DND-41 (cell line): ENCODE data around the gene SUCLG2.

ENCODE experiments used
- ATAC-seq: fragments of 200-7000 bp; cut with Tn5 transposase; 3 replicates; pipeline ENCODE4 v1.9.1; 2021; ENCODE audit warnings: low read depth; ENCODE audit not compliant: insufficient read depth
- DNase-seq: peaks from one replicate; pipeline ENCODE4 v3.0.0-alpha.2; 2020
- H2AFZ ChIP-seq: 2 replicates; pipeline ENCODE4 v1.6.0; 2012; ENCODE audit warnings: low read depth, low read length
- H3K27ac ChIP-seq: 2 replicates; pipeline ENCODE4 v1.5.1; 2012; ENCODE audit warnings: low read length, inconsistent platforms
- H3K27me3 ChIP-seq: fragments of 200-600 bp; sonication (generic); 2 replicates; pipeline ENCODE4 v1.6.0; 2012; ENCODE audit warnings: low read length, mild to moderate bottlenecking, inconsistent platforms; ENCODE audit not compliant: insufficient read depth, poor library complexity
- H3K36me3 ChIP-seq: 2 replicates; pipeline ENCODE4 v1.5.1; 2012; ENCODE audit warnings: low read length, inconsistent platforms; ENCODE audit not compliant: insufficient read depth
- H3K4me1 ChIP-seq: 2 replicates; pipeline ENCODE4 v1.5.1; 2012; ENCODE audit warnings: mild to moderate bottlenecking, low read length; ENCODE audit not compliant: insufficient read depth
- H3K4me2 ChIP-seq: 2 replicates; pipeline ENCODE4 v1.6.0; 2012; ENCODE audit warnings: mild to moderate bottlenecking, moderate library complexity, low read length, inconsistent platforms; ENCODE audit not compliant: insufficient read depth
- H3K4me3 ChIP-seq, 2 experiments: fragments of 200-600 bp in 1 of 2; shearing (Covaris generic) in 1 of 2; 2 replicates each; pipeline ENCODE4 v1.5.1; 2012 to 2016; ENCODE audit warnings: inconsistent platforms in 2 of 2, low read length in 2 of 2, mild to moderate bottlenecking in 2 of 2, low read depth in 1 of 2, moderate library complexity in 1 of 2
- H3K79me2 ChIP-seq: 2 replicates; pipeline ENCODE4 v1.6.0; 2012; ENCODE audit warnings: low read length, inconsistent platforms; ENCODE audit not compliant: insufficient read depth
- H3K9ac ChIP-seq: 2 replicates; pipeline ENCODE4 v1.6.0; 2012; ENCODE audit warnings: low read depth, mild to moderate bottlenecking, inconsistent platforms, low read length, moderate library complexity
- H3K9me3 ChIP-seq: 2 replicates; pipeline ENCODE4 v1.5.1; 2012; ENCODE audit warnings: low read length, moderate library complexity, mild to moderate bottlenecking, inconsistent platforms; ENCODE audit not compliant: insufficient read depth, severe bottlenecking
- H4K20me1 ChIP-seq: 2 replicates; pipeline ENCODE4 v1.6.0; 2012; ENCODE audit warnings: low read length; ENCODE audit not compliant: insufficient read depth
- CTCF ChIP-seq: IDR thresholded peaks from 2 replicates; pipeline ENCODE4 v1.5.1; 2012; ENCODE audit warnings: borderline replicate concordance, low read length, moderate library complexity, mild to moderate bottlenecking; ENCODE audit not compliant: poor library complexity, severe bottlenecking; ENCODE audit errors: extremely low read depth
- EZH2 ChIP-seq: IDR thresholded peaks from 3 replicates; pipeline ENCODE4 v1.6.1; 2012; ENCODE audit warnings: borderline replicate concordance, low read depth, mild to moderate bottlenecking, moderate library complexity, low read length, inconsistent platforms; ENCODE audit not compliant: severe bottlenecking

SUCLG2 gene

GRCh38 chr3:67486883-67487282 lies 167.5 kb downstream of the SUCLG2 start:
- H3K4me3 ChIP-seq, result no peak overlapping the region
- no peak overlapping the region for H2AFZ ChIP-seq
- no peak for TF ChIP-seq CTCF
- no peak for TF ChIP-seq EZH2
- no peaks in the 10 kb centered on the region for H3K79me2 ChIP-seq
- no peak overlapping the region for H3K4me2 ChIP-seq
- no peak overlapping the region for H3K27ac ChIP-seq
- no peak overlapping the region for H3K9ac ChIP-seq
- peaks cover 11% of the 10 kb centered on the region for H3K36me3 ChIP-seq
- H3K27me3 ChIP-seq, result no peaks in the 10 kb centered on the region
- no peaks in the 10 kb centered on the region for H3K4me1 ChIP-seq
- no peaks in the 10 kb centered on the region for H4K20me1 ChIP-seq
- DNase-seq (no peak), ATAC-seq (no peak)
- H3K9me3 ChIP-seq, result no peaks in the 10 kb centered on the region

DNA sequence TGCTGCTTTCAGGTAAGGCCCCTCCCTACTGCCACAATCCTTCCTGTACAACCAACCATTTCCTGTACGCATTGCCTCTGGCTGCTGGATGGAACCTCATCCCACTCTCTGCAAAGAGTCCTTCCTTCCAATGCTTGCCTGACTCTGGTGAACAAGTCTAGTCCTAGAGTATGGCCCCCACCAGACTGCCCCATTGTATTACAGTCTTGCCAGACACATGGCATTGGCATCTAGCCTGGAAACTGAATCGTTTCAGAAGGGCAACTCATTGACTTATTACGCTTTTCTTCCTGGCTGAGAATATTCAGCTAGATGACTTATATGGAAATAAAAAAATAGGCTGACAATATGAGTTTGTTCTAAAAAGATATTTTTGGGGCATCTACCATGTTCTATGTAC lies 170.3 kb downstream of the SUCLG2 start:
- no peak for DNase-seq

DNA sequence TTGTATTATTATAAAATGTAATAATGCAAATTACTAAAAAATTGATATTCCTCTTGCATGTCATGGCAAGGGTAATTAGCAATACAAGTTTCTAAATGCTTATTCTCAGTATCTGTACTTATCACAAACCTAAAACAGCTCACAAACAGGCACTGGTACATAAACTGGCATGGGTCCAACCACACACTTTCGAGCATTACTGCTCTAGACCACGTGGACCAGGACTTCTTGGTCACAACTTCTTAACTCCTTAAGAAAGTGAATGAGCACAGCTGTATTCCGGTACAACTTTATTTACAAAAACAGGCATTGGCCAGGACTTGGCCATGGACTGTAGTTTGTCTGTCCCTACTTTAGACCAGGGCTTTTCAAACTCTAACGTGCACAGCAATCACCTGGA lies 173.3 kb downstream of the SUCLG2 start:
- Histone ChIP-seq H3K4me2 (no peak overlapping the region), H3K36me3 (peaks cover 7% of the 10 kb centered on the region; the same call in 1 of the 2 replicates), H2AFZ (no peak overlapping the region), H3K9me3 (no peaks in the 10 kb centered on the region), H3K79me2 (no peaks in the 10 kb centered on the region), H3K27ac (no peak overlapping the region), H3K4me3 (no peak overlapping the region), H4K20me1 (no peaks in the 10 kb centered on the region), H3K27me3 (no peaks in the 10 kb centered on the region), H3K9ac (no peak overlapping the region), H3K4me1 (no peaks in the 10 kb centered on the region)
- ATAC-seq, result no peak
- no peak for DNase-seq
- no peak for TF ChIP-seq EZH2
- no peak for TF ChIP-seq CTCF

More for the DNA sequence above, 170.3 kb downstream of the SUCLG2 start:
- Histone ChIP-seq H3K79me2 (no peaks in the 10 kb centered on the region), H4K20me1 (no peaks in the 10 kb centered on the region), H3K27ac (no peak overlapping the region), H3K4me2 (no peak overlapping the region), H3K9me3 (no peaks in the 10 kb centered on the region), H3K4me1 (no peaks in the 10 kb centered on the region), H3K27me3 (no peaks in the 10 kb centered on the region), H3K36me3 (peaks cover 11% of the 10 kb centered on the region), H3K9ac (no peak overlapping the region), H3K4me3 (no peak overlapping the region), H2AFZ (no peak overlapping the region)
- TF ChIP-seq EZH2 (no peak), CTCF (no peak)
- ATAC-seq, result peak; percentile 37; the same call in 1 of the 3 replicates

GRCh38 chr3:67478423-67478822 lies 176.0 kb downstream of the SUCLG2 start:
- Histone ChIP-seq H3K27me3 (no peaks in the 10 kb centered on the region), H3K79me2 (no peaks in the 10 kb centered on the region), H3K36me3 (peaks cover 3% of the 10 kb centered on the region; the same call in 1 of the 2 replicates), H3K4me1 (no peaks in the 10 kb centered on the region), H3K4me2 (no peak overlapping the region), H3K27ac (no peak overlapping the region), H4K20me1 (no peaks in the 10 kb centered on the region), H3K9ac (no peak overlapping the region), H3K9me3 (no peaks in the 10 kb centered on the region), H3K4me3 (no peak overlapping the region), H2AFZ (no peak overlapping the region)
- DNase-seq (no peak), ATAC-seq (no peak)
- TF ChIP-seq EZH2 (no peak), CTCF (no peak)
